WTC11 (cell line): ENCODE results near the gene SYNE4. TPM values are rescaled to one million over a fixed set of nuclear protein-coding genes. Genes with fewer than 3 reads are reported as not detected.

Experiments used
- ATAC-seq: fragments of 200-7000 bp; cut with Tn5 transposase; 2 replicates; pipeline ENCODE4 v1.10.0; 2021; ENCODE audit warnings: mild to moderate bottlenecking, moderate library complexity
- CTCF ChIA-PET: fragments of 300-600 bp; sonication (Branson Sonifier 250); formaldehyde crosslinking; loops from one replicate; lab custom pipeline; 2021; ENCODE audit warnings: antibody characterized with exemption; lab: Charles Lee
- POLR2A ChIA-PET: fragments of 350-600 bp; sonication (Branson Sonifier 250); formaldehyde crosslinking; loops from one replicate; lab custom pipeline; 2021; ENCODE audit warnings: antibody characterized with exemption; lab: Charles Lee
- DNase-seq: peaks from one replicate; pipeline ENCODE4 v3.0.0; 2021; ENCODE audit warnings: low spot score
- H3K27ac Mint-ChIP-seq: 2 replicates; pipeline ENCODE4 v1.8.0; 2021; ENCODE audit warnings: mixed read lengths
- H3K27me3 Mint-ChIP-seq: 2 replicates; pipeline ENCODE4 v1.8.0; 2021; ENCODE audit warnings: low read depth, mild to moderate bottlenecking, moderate library complexity, mixed read lengths
- H3K36me3 Mint-ChIP-seq: 2 replicates; pipeline ENCODE4 v1.8.0; 2021; ENCODE audit warnings: mixed read lengths
- H3K4me1 Mint-ChIP-seq: 2 replicates; pipeline ENCODE4 v1.8.0; 2022; ENCODE audit warnings: mixed read lengths
- H3K4me3 Mint-ChIP-seq: 2 replicates; pipeline ENCODE4 v1.8.0; 2021; ENCODE audit warnings: mild to moderate bottlenecking, moderate library complexity, mixed read lengths
- H3K9me3 Mint-ChIP-seq: 2 replicates; pipeline ENCODE4 v1.8.0; 2021; ENCODE audit warnings: mixed read lengths
- CREB1 ChIP-seq: sonication (generic); formaldehyde crosslinking; IDR thresholded peaks from 2 replicates; pipeline ENCODE4 v1.8.0; 2023; ENCODE audit warnings: mild to moderate bottlenecking, missing genetic modification reagents
- CREM ChIP-seq: sonication (generic); formaldehyde crosslinking; IDR thresholded peaks from 2 replicates; pipeline ENCODE4 v1.8.1; 2022; ENCODE audit warnings: mild to moderate bottlenecking, missing genetic modification reagents, moderate library complexity
- ETV6 ChIP-seq: sonication (generic); formaldehyde crosslinking; IDR thresholded peaks from 2 replicates; pipeline ENCODE4 v1.8.1; 2022; ENCODE audit warnings: mild to moderate bottlenecking, missing genetic modification reagents
- FOXP1 ChIP-seq: sonication (generic); formaldehyde crosslinking; IDR thresholded peaks from 2 replicates; pipeline ENCODE4 v1.8.0; 2022; ENCODE audit warnings: missing genetic modification reagents, mild to moderate bottlenecking, moderate library complexity, borderline replicate concordance
- NFE2L1 ChIP-seq: sonication (generic); formaldehyde crosslinking; IDR thresholded peaks from 2 replicates; pipeline ENCODE4 v1.8.1; 2023; ENCODE audit warnings: missing genetic modification reagents
- NFYB ChIP-seq: sonication (generic); formaldehyde crosslinking; conservative IDR thresholded peaks from 2 replicates; pipeline ENCODE4 v1.8.0; 2022; ENCODE audit warnings: low read depth, missing genetic modification reagents
- NR2C2 ChIP-seq: sonication (generic); formaldehyde crosslinking; IDR thresholded peaks from 2 replicates; pipeline ENCODE4 v1.8.0; 2022; ENCODE audit warnings: mild to moderate bottlenecking, missing genetic modification reagents
- NR3C1 ChIP-seq: sonication (generic); formaldehyde crosslinking; conservative IDR thresholded peaks from 2 replicates; pipeline ENCODE4 v1.8.1; 2023; ENCODE audit warnings: low read depth, mild to moderate bottlenecking, missing genetic modification reagents
- RELA ChIP-seq: sonication (generic); formaldehyde crosslinking; IDR thresholded peaks from 2 replicates; pipeline ENCODE4 v1.8.1; 2022; ENCODE audit warnings: missing genetic modification reagents, mild to moderate bottlenecking, borderline replicate concordance
- TEAD1 ChIP-seq: sonication (generic); formaldehyde crosslinking; IDR thresholded peaks from 2 replicates; pipeline ENCODE4 v1.8.0; 2022; ENCODE audit warnings: mild to moderate bottlenecking, missing genetic modification reagents
- TP53 ChIP-seq: sonication (generic); formaldehyde crosslinking; IDR thresholded peaks from 2 replicates; pipeline ENCODE4 v1.8.1; 2023; ENCODE audit warnings: mild to moderate bottlenecking, missing genetic modification reagents
- ZBTB21 ChIP-seq: sonication (generic); formaldehyde crosslinking; IDR thresholded peaks from 2 replicates; pipeline ENCODE4 v1.8.1; 2023; ENCODE audit warnings: mild to moderate bottlenecking, missing genetic modification reagents, borderline replicate concordance
- ZNF232 ChIP-seq: sonication (generic); formaldehyde crosslinking; IDR thresholded peaks from 2 replicates; pipeline ENCODE4 v1.8.0; 2022; ENCODE audit warnings: mild to moderate bottlenecking, missing genetic modification reagents
- ZNF317 ChIP-seq: sonication (generic); formaldehyde crosslinking; IDR thresholded peaks from 2 replicates; pipeline ENCODE4 v1.8.1; 2023; ENCODE audit warnings: low read depth, mild to moderate bottlenecking, moderate library complexity, missing genetic modification reagents, borderline replicate concordance
- total RNA-seq: library from RNA; stranded (reverse); gene quantifications from 3 replicates; pipeline ENCODE4 v1.2.3, GENCODE V29; 2021
- TF ChIP-seq, protein P1 (sequence below): sonication (generic); formaldehyde crosslinking; IDR thresholded peaks from 2 replicates; pipeline ENCODE4 v1.8.0; 2023; ENCODE audit warnings: missing genetic modification reagents, mild to moderate bottlenecking, borderline replicate concordance
- TF ChIP-seq, protein P2 (sequence below): sonication (generic); formaldehyde crosslinking; IDR thresholded peaks from 2 replicates; pipeline ENCODE4 v1.8.1; 2023; ENCODE audit warnings: mild to moderate bottlenecking, missing genetic modification reagents, moderate library complexity
- TF ChIP-seq, protein P3 (sequence below): fragments of 200-600 bp; IDR thresholded peaks from 2 replicates; pipeline ENCODE4 v1.8.0; 2022; ENCODE audit warnings: antibody characterized with exemption
- TF ChIP-seq, protein P4 (sequence below): fragments of 250-450 bp; sonication (Bioruptor Pico); conservative IDR thresholded peaks from 2 replicates; pipeline ENCODE4 v1.9.0; 2021; ENCODE audit warnings: mild to moderate bottlenecking
- TF ChIP-seq, protein P5 (sequence below): sonication (generic); formaldehyde crosslinking; IDR thresholded peaks from 2 replicates; pipeline ENCODE4 v1.8.0; 2022; ENCODE audit warnings: mild to moderate bottlenecking, missing genetic modification reagents
- TF ChIP-seq, protein P6 (sequence below): fragments of 250-450 bp; sonication (Bioruptor Pico); IDR thresholded peaks from 2 replicates; pipeline ENCODE4 v1.9.0; 2021; ENCODE audit warnings: mild to moderate bottlenecking
- TF ChIP-seq, protein P7 (sequence below): sonication (generic); formaldehyde crosslinking; IDR thresholded peaks from 2 replicates; pipeline ENCODE4 v1.8.0; 2023; ENCODE audit warnings: missing genetic modification reagents
- TF ChIP-seq, protein P8 (sequence below): sonication (generic); formaldehyde crosslinking; IDR thresholded peaks from 2 replicates; pipeline ENCODE4 v1.8.1; 2023; ENCODE audit warnings: mild to moderate bottlenecking, moderate library complexity, missing genetic modification reagents
- TF ChIP-seq, protein P9 (sequence below): sonication (generic); formaldehyde crosslinking; IDR thresholded peaks from 2 replicates; pipeline ENCODE4 v1.8.1; 2022; ENCODE audit warnings: low read depth, mild to moderate bottlenecking, moderate library complexity, missing genetic modification reagents, borderline replicate concordance

Gene SYNE4
- total RNA-seq, 1 experiment from 2014 or later = 17.6 TPM

DNA sequence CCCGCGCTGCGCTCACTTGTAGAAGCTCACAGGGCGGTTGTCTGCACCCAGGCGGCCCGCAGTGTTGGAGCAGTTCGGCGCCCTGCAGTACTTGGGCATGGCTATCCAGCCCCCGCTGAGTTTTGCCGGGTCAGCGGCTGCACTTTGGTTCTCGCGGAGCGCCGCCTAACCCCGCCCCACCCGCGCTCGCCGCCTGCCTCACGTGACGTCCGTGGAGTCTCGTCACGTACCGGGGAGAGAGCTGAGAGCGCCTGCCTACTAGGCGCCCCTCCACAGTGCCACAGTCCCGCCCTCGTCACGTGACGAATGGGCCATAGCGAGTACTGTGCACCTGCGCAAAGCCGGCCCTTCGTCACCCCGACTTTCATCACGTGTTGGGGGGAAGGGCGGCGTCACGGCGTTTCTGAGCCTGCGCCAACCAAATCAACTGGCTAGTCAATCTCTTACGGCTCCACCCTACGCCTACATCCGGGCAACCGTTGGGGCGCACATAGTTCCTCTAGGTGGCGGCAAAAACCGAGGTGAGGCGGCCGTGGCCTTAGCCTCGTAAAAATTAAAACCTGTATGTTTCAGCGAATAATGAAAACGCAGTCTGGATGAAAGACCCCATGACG lies 45.6 kb upstream of the SYNE4 start, which contains the start of gene THAP8:
THAP8 (minus strand) TSS at position 167 of the 614 bp plus-strand sequence; CDS start at position 99, 68 bp downstream.
- Mint-ChIP-seq H3K36me3 (peaks cover 10% of the 10 kb centered on the region), H3K9me3 (no peaks in the 10 kb centered on the region), H3K4me1 (peaks cover 30% of the 10 kb centered on the region), H3K4me3 (peak within 1 kb of the TSS; percentile 91), H3K27me3 (no peaks in the 10 kb centered on the region), H3K27ac (peak within 1 kb of the TSS; percentile 98)
- peak; percentile 98 for DNase-seq
- ChIA-PET POLR2A (interaction anchor here (0.5 to 1.7 kb wide), 9 partner anchors 12 to 1079 kb away, joined by 3 to 18 read pairs (median 4); partner anchors contain the start of genes ALKBH6, POLR2I, SYNE4 and TBCB), CTCF (interaction anchor here (0.6 to 1.6 kb wide), 13 partner anchors 12 to 309 kb away, joined by 3 to 11 read pairs (median 4); partner anchors contain the start of genes ALKBH6, HSPB6, LIN37 and PSENEN)
- peak; percentile 80 for ATAC-seq
- TF ChIP-seq, protein P1, sequence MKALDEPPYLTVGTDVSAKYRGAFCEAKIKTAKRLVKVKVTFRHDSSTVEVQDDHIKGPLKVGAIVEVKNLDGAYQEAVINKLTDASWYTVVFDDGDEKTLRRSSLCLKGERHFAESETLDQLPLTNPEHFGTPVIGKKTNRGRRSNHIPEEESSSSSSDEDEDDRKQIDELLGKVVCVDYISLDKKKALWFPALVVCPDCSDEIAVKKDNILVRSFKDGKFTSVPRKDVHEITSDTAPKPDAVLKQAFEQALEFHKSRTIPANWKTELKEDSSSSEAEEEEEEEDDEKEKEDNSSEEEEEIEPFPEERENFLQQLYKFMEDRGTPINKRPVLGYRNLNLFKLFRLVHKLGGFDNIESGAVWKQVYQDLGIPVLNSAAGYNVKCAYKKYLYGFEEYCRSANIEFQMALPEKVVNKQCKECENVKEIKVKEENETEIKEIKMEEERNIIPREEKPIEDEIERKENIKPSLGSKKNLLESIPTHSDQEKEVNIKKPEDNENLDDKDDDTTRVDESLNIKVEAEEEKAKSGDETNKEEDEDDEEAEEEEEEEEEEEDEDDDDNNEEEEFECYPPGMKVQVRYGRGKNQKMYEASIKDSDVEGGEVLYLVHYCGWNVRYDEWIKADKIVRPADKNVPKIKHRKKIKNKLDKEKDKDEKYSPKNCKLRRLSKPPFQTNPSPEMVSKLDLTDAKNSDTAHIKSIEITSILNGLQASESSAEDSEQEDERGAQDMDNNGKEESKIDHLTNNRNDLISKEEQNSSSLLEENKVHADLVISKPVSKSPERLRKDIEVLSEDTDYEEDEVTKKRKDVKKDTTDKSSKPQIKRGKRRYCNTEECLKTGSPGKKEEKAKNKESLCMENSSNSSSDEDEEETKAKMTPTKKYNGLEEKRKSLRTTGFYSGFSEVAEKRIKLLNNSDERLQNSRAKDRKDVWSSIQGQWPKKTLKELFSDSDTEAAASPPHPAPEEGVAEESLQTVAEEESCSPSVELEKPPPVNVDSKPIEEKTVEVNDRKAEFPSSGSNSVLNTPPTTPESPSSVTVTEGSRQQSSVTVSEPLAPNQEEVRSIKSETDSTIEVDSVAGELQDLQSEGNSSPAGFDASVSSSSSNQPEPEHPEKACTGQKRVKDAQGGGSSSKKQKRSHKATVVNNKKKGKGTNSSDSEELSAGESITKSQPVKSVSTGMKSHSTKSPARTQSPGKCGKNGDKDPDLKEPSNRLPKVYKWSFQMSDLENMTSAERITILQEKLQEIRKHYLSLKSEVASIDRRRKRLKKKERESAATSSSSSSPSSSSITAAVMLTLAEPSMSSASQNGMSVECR = peak; percentile 91; the same call in 1 of the 2 replicates
- TF ChIP-seq TP53 (CRISPR knock-in tag) = 0 out of 2 replicates have a peak, but pooled peaks have one; percentile 79
- TF ChIP-seq TEAD1 (CRISPR knock-in tag) = peak; percentile 88
- no peak for TF ChIP-seq NR2C2 (CRISPR knock-in tag)
- no peak for TF ChIP-seq NFYB (CRISPR knock-in tag)
- TF ChIP-seq, protein P2, sequence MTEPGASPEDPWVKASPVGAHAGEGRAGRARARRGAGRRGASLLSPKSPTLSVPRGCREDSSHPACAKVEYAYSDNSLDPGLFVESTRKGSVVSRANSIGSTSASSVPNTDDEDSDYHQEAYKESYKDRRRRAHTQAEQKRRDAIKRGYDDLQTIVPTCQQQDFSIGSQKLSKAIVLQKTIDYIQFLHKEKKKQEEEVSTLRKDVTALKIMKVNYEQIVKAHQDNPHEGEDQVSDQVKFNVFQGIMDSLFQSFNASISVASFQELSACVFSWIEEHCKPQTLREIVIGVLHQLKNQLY = no peak
- TF ChIP-seq, protein P3, sequence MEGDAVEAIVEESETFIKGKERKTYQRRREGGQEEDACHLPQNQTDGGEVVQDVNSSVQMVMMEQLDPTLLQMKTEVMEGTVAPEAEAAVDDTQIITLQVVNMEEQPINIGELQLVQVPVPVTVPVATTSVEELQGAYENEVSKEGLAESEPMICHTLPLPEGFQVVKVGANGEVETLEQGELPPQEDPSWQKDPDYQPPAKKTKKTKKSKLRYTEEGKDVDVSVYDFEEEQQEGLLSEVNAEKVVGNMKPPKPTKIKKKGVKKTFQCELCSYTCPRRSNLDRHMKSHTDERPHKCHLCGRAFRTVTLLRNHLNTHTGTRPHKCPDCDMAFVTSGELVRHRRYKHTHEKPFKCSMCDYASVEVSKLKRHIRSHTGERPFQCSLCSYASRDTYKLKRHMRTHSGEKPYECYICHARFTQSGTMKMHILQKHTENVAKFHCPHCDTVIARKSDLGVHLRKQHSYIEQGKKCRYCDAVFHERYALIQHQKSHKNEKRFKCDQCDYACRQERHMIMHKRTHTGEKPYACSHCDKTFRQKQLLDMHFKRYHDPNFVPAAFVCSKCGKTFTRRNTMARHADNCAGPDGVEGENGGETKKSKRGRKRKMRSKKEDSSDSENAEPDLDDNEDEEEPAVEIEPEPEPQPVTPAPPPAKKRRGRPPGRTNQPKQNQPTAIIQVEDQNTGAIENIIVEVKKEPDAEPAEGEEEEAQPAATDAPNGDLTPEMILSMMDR = no peak
- TF ChIP-seq FOXP1 (CRISPR knock-in tag) = peak; percentile 81; the same call in 1 of the 2 replicates
- TF ChIP-seq ZBTB21 (CRISPR knock-in tag) = peak; percentile 86
- TF ChIP-seq CREB1 = 0 out of 2 replicates have a peak, but pooled peaks have one; percentile 57
- TF ChIP-seq, protein P4, sequence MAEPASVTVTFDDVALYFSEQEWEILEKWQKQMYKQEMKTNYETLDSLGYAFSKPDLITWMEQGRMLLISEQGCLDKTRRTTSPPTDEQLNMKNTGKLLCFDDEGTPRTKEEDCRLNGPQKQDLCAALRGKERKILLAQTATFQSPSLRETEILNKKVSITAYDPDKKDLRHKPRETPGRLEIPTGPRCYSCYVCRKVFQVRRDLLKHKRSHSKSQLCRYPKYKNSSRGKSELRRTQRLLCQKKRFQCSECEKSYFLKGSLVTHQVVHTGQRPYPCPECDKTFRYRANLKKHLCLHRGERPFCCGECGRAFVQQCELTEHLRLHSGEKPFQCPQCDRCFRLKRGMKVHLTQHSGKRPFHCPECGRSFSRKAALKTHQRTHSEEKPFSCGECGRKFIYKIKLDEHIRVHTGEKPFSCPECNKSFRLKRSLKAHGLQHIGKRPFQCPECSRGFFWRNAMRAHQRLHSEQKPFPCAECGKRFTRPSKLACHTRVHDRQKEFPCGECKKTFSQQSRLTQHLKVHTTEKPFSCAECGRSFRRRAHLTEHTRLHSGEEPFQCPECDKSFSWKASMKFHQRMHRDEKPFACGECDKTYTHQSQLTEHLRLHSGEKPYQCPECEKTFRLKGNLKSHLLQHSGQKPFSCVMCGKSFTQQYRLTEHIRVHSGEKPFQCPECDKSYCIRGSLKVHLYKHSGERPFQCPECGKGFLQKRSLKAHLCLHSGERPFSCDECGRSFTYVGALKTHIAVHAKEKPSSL (CRISPR knock-in tag) = no peak
- peak; percentile 55; the same call in 1 of the 2 replicates for TF ChIP-seq CREM (CRISPR knock-in tag)
- peak; percentile 68; the same call in 1 of the 2 replicates for TF ChIP-seq NFE2L1 (CRISPR knock-in tag)
- TF ChIP-seq, protein P5, sequence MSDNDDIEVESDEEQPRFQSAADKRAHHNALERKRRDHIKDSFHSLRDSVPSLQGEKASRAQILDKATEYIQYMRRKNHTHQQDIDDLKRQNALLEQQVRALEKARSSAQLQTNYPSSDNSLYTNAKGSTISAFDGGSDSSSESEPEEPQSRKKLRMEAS (CRISPR knock-in tag) = peak; percentile 92
- peak; percentile 70; the same call in 1 of the 2 replicates for TF ChIP-seq ZNF232 (CRISPR knock-in tag)
- TF ChIP-seq, protein P6, sequence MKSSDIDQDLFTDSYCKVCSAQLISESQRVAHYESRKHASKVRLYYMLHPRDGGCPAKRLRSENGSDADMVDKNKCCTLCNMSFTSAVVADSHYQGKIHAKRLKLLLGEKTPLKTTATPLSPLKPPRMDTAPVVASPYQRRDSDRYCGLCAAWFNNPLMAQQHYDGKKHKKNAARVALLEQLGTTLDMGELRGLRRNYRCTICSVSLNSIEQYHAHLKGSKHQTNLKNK (CRISPR knock-in tag) = no peak
- TF ChIP-seq ZNF317 (CRISPR knock-in tag) = no peak
- TF ChIP-seq, protein P7, sequence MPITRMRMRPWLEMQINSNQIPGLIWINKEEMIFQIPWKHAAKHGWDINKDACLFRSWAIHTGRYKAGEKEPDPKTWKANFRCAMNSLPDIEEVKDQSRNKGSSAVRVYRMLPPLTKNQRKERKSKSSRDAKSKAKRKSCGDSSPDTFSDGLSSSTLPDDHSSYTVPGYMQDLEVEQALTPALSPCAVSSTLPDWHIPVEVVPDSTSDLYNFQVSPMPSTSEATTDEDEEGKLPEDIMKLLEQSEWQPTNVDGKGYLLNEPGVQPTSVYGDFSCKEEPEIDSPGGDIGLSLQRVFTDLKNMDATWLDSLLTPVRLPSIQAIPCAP (CRISPR knock-in tag) = peak; percentile 74; the same call in 1 of the 2 replicates
- TF ChIP-seq, protein P8, sequence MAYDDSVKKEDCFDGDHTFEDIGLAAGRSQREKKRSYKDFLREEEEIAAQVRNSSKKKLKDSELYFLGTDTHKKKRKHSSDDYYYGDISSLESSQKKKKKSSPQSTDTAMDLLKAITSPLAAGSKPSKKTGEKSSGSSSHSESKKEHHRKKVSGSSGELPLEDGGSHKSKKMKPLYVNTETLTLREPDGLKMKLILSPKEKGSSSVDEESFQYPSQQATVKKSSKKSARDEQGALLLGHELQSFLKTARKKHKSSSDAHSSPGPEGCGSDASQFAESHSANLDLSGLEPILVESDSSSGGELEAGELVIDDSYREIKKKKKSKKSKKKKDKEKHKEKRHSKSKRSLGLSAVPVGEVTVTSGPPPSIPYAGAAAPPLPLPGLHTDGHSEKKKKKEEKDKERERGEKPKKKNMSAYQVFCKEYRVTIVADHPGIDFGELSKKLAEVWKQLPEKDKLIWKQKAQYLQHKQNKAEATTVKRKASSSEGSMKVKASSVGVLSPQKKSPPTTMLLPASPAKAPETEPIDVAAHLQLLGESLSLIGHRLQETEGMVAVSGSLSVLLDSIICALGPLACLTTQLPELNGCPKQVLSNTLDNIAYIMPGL (CRISPR knock-in tag) = peak; percentile 51; the same call in 1 of the 2 replicates
- no peak for TF ChIP-seq RELA (CRISPR knock-in tag)
- no peak for TF ChIP-seq NR3C1 (CRISPR knock-in tag)
- TF ChIP-seq, protein P9, sequence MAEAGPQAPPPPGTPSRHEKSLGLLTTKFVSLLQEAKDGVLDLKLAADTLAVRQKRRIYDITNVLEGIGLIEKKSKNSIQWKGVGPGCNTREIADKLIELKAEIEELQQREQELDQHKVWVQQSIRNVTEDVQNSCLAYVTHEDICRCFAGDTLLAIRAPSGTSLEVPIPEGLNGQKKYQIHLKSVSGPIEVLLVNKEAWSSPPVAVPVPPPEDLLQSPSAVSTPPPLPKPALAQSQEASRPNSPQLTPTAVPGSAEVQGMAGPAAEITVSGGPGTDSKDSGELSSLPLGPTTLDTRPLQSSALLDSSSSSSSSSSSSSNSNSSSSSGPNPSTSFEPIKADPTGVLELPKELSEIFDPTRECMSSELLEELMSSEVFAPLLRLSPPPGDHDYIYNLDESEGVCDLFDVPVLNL (CRISPR knock-in tag) = no peak
- peak; percentile 97 for TF ChIP-seq ETV6 (CRISPR knock-in tag)
